ENCODE results near the gene WDR83.
A peak's percentile ranks its signal among the peaks of the same experiment; 100 is the strongest.
"Not testable (repeated sequence)": the region's sequence is repeated elsewhere in the genome, so short reads cannot be mapped to it uniquely, and the experiment has no call there.

Gene WDR83

GRCh38 chr19:12666265-12667048 is at the start of gene WDR83, which contains the start of gene MAN2B1:
Gene WDR83, plus strand, starts transcription at chr19:12666807. Its CDS starts 2,984 bp downstream, at chr19:12669791.
Gene MAN2B1, minus strand, starts transcription at chr19:12666742. Its CDS starts 41 bp downstream, at chr19:12666701.
- peak; percentile 82 for DNase-seq

DNA sequence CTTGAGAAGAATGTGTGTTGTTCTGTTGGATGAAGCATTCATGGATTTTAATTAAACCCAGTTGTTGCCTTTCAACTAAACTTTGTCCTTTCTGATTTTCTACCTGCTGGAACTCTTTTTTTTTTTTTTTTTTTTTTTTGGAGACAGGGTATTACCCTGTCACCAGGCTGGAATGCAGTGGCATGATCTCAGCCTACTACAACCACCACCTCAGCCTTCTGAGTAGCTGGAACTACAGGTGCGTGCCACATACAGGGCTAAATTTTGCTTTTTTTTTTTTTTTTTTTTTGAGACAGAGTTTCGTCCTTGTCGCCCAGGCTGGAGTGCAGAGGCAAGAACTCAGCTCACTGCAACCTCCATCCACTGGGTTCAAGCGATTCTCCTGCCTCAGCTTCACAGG is 49.0 kb upstream of the WDR83 start:
- DNase-seq, result no peak

DNA sequence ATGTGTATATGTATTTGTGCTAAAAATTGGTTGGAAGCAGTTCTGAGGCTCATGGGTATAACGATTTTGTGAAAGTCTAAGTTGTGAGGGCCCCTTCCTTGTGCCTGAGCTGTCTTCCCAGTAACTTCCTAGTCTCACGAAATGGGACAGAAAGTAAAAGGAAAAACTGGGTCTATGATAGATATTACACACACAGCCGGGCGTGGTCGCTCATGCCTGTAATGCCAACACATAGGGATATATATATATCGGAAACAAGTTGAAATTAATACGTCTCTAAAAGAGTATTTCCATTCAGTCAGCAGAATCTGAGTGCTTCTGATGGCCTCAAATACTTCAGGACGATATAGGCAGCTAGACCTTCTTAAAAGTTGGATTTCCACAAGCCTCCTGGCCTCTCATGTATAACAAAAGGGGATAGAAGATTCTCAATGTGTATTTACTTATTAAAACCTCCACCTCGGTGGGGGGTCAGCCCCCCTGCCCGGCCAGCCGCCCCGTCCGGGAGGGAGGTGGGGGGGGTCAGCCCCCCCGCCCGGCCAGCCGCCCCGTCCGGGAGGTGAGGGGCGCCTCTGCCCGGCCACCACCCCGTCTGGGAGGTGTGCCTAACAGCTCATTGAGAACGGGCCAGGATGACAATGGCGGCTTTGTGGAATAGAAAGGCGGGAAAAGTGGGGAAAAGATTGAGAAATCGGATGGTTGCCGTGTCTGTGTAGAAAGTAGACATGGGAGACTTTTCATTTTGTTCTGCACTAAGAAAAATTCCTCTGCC is 45.2 kb upstream of the WDR83 start:
- not testable (repeated sequence) for DNase-seq

- no peak for DNase-seq
Measured at GRCh38 chr19:12623361-12624031, 43.1 kb upstream of the WDR83 start.

- no peak for DNase-seq
Measured at GRCh38 chr19:12626958-12627357, 39.6 kb upstream of the WDR83 start.

DNA sequence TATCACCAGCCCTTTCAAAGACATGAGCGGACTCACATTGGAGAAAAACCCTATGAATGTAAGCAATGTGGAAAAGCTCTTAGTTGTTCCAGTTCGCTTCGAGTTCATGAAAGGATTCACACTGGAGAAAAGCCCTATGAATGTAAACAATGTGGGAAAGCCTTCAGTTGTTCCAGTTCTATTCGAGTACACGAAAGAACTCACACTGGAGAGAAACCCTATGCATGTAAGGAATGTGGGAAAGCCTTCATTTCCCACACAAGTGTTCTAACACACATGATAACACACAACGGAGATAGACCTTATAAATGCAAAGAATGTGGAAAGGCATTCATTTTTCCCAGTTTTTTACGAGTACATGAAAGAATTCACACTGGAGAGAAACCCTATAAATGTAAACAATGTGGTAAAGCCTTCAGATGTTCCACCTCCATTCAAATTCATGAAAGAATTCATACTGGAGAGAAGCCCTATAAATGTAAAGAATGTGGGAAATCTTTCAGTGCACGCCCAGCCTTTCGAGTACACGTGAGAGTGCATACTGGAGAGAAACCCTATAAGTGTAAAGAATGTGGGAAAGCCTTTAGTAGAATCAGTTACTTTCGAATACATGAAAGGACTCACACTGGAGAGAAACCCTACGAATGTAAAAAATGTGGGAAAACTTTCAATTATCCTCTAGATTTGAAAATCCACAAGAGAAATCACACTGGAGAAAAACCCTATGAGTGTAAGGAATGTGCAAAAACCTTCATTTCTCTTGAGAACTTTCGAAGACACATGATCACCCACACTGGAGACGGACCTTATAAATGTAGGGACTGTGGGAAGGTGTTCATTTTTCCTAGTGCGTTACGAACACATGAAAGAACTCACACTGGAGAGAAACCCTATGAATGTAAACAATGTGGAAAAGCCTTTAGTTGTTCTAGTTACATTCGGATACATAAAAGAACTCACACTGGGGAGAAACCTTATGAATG is 38.3 kb upstream of the WDR83 start:
- no peak for DNase-seq

DNA sequence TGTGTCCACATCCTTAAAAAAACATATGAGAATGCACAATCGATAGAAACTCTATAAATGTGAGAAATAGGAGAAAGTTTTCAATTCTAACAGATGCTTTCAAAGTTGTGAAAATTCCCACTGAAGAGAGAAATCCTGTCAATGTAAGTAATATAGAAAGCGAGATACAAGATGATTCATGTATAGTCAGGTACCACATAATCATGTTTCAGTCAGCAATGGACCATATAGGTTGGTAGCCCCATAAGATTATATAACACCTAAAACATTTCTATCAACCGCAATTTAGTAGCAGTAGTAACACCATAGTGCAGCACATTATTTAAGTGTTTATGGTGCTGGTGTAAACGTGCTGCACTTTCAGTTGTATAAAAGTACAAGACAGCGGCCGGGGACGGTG is 37.4 kb upstream of the WDR83 start:
- no peak for DNase-seq

GRCh38 chr19:12636631-12637030 is 30.0 kb upstream of the WDR83 start:
- no peak for DNase-seq

DNA sequence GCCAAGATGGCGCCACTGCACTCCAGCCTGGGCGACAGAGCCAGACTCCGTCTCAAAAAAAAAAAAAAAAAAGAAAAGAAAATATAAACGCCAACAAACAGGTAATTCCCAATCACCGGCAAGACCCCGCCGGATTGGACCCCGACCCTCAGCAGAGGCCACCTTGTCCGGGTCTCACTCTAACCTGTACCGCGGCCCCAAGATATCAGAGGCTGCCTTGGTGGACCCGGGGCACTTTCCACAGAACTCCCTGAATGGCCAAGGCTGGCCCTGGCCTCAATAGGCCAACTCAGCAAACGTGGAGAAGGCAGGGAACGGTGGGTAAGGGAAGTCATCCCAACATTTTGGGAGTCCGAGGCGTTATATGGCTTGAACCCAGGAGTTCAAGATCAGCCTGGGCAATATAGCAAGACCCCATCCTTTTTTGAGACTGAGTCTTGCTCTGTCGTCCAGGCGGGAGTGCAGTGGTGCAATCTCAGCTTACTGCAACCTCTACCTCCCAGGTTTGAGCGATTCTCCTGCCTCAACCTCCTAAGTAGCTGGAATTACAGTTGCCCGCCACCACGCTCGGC is 27.9 kb upstream of the WDR83 start:
- DNase-seq, result no peak

DNA sequence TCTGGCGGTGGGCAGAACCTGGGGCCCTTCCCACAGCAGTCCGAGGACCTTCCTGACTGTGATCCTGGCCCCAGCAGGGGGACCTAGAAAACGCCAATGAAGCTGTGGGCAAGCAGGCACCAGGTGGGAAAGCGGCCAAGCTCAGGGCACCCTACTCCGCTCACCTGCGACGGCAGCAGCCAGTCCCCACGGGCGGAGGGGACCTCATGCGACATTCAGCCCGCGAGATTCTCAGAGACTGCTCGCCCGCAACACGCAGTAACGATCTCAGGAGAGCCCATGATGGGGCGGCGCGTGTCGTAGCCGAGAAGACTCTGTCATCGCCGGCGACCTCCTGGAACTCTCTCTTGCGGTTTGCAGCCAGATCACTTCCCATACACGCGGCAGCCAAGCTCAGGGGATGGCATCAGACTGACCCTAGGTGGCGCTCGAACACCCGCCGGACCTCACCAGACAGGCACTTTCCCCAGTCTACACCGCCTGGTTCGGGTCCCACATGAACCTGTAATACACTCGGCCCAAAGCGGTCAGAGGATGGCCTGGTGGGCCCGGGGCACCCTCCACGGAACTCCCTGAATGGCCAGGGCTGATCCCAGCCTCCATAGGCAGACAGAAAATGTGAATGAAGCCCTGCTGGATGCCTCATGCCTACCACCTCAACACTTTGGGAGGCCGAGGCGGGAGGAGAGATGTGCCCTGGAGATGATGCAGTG is 26.6 kb upstream of the WDR83 start:
- DNase-seq, result peak; percentile 87

GRCh38 chr19:12641456-12641855 is 25.2 kb upstream of the WDR83 start:
- no peak for DNase-seq

GRCh38 chr19:12642506-12642905 is 24.1 kb upstream of the WDR83 start:
- no peak for DNase-seq

DNA sequence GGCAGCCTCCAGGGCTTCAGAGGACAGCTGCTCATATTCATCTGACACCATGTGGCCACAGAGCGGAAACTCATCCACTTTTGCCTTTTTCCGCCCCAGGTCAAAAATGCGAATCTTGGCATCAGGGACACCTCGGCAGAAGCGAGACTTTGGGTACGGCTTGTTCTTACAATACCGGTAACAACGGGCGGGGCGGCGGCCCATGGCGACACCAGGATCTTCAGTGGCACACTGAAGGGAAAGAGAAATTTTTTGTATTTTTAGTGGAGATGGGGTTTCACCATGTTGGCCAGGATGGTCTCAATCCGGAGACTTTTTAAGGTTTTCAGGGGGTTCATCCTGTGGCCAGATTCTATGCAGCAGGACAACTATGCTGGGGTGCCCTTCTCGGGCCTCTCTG is 22.9 kb upstream of the WDR83 start:
- not testable (repeated sequence) for DNase-seq

DNA sequence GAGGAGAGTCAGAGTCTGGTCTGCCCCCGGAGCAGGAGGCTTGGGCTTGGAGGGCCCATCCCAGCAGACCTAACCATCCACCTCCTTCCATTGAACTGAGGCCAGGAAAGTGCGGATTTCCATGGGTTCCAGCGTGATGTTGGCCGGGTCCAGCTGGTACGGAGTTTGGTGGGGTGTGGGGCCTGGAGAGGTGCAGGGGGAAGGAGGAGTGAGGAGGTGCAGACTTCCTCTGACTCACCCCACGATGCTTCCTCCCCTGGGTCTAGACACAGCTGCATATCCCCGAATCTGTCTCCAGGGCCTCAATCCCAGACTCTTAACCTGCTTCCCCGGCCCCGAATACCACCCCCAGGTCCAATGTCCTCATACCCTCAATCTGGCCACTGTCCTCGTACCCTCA is 20.1 kb upstream of the WDR83 start:
- DNase-seq, result no peak

GRCh38 chr19:12647047-12647446 is 19.6 kb upstream of the WDR83 start:
- DNase-seq, result no peak

- DNase-seq, result peak; percentile 39
Measured at GRCh38 chr19:12647490-12648071, 19.0 kb upstream of the WDR83 start.

- no peak for DNase-seq
Measured at GRCh38 chr19:12648088-12648487, 18.5 kb upstream of the WDR83 start.

GRCh38 chr19:12649941-12650340 is 16.7 kb upstream of the WDR83 start:
- DNase-seq, result no peak

DNA sequence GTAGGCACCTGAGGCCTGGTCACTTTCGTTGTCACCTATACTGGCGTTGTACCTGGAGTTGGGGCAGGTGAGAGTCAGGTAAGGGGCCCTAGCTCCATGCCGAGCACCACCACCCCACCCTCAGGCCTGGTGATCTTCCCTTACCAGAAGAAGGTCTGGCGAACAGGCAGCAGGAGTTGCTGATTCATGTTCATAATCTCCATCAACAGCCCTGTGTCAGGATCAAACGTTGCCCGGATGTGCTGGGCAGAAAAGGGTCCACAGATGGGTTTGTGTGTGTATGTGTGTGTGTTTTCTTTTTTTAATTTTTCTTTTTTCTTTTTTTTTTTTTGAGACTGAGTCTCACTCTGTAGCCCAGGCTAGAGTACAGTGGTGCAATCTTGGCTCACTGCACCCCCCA is 14.4 kb upstream of the WDR83 start:
- no peak for DNase-seq

DNA sequence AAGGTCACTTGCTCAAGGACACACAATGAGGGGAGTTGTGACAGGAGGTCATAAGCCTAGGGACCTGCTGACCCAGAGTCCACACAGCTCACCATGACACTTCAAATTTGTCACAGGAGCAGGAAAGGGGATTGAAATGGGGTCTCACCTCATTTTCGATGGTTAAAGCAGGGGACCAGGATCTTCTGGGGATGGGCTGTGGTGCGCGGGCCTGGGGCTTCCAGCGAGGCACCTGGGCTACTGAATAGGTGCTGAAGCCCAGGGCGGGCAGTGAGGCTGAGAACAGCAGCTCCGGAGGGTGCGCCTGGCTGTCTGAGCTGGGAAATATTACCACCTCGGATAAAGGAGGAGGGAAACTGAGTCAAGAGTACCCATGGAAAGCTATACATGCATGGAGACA is 11.1 kb upstream of the WDR83 start:
- no peak for DNase-seq
